DND-41 (cell line): ENCODE measurements around the gene CD300H.

ENCODE experiments used
- ATAC-seq: fragments of 200-7000 bp; cut with Tn5 transposase; 3 replicates; pipeline ENCODE4 v1.9.1; 2021; ENCODE audit warnings: low read depth; ENCODE audit not compliant: insufficient read depth
- DNase-seq: peaks from one replicate; pipeline ENCODE4 v3.0.0-alpha.2; 2020
- H2AFZ ChIP-seq: 2 replicates; pipeline ENCODE4 v1.6.0; 2012; ENCODE audit warnings: low read depth, low read length
- H3K27ac ChIP-seq: 2 replicates; pipeline ENCODE4 v1.5.1; 2012; ENCODE audit warnings: low read length, inconsistent platforms
- H3K27me3 ChIP-seq: fragments of 200-600 bp; sonication (generic); 2 replicates; pipeline ENCODE4 v1.6.0; 2012; ENCODE audit warnings: low read length, mild to moderate bottlenecking, inconsistent platforms; ENCODE audit not compliant: insufficient read depth, poor library complexity
- H3K36me3 ChIP-seq: 2 replicates; pipeline ENCODE4 v1.5.1; 2012; ENCODE audit warnings: low read length, inconsistent platforms; ENCODE audit not compliant: insufficient read depth
- H3K4me1 ChIP-seq: 2 replicates; pipeline ENCODE4 v1.5.1; 2012; ENCODE audit warnings: mild to moderate bottlenecking, low read length; ENCODE audit not compliant: insufficient read depth
- H3K4me2 ChIP-seq: 2 replicates; pipeline ENCODE4 v1.6.0; 2012; ENCODE audit warnings: mild to moderate bottlenecking, moderate library complexity, low read length, inconsistent platforms; ENCODE audit not compliant: insufficient read depth
- H3K4me3 ChIP-seq, 2 experiments: fragments of 200-600 bp in 1 of 2; shearing (Covaris generic) in 1 of 2; 2 replicates each; pipeline ENCODE4 v1.5.1; 2012 to 2016; ENCODE audit warnings: inconsistent platforms in 2 of 2, low read length in 2 of 2, mild to moderate bottlenecking in 2 of 2, low read depth in 1 of 2, moderate library complexity in 1 of 2
- H3K79me2 ChIP-seq: 2 replicates; pipeline ENCODE4 v1.6.0; 2012; ENCODE audit warnings: low read length, inconsistent platforms; ENCODE audit not compliant: insufficient read depth
- H3K9ac ChIP-seq: 2 replicates; pipeline ENCODE4 v1.6.0; 2012; ENCODE audit warnings: low read depth, mild to moderate bottlenecking, inconsistent platforms, low read length, moderate library complexity
- H3K9me3 ChIP-seq: 2 replicates; pipeline ENCODE4 v1.5.1; 2012; ENCODE audit warnings: low read length, moderate library complexity, mild to moderate bottlenecking, inconsistent platforms; ENCODE audit not compliant: insufficient read depth, severe bottlenecking
- H4K20me1 ChIP-seq: 2 replicates; pipeline ENCODE4 v1.6.0; 2012; ENCODE audit warnings: low read length; ENCODE audit not compliant: insufficient read depth
- EZH2 ChIP-seq: IDR thresholded peaks from 3 replicates; pipeline ENCODE4 v1.6.1; 2012; ENCODE audit warnings: borderline replicate concordance, low read depth, mild to moderate bottlenecking, moderate library complexity, low read length, inconsistent platforms; ENCODE audit not compliant: severe bottlenecking
- TF ChIP-seq, protein P1 (sequence below): IDR thresholded peaks from 2 replicates; pipeline ENCODE4 v1.5.1; 2012; ENCODE audit warnings: borderline replicate concordance, low read length, moderate library complexity, mild to moderate bottlenecking; ENCODE audit not compliant: poor library complexity, severe bottlenecking; ENCODE audit errors: extremely low read depth

Gene CD300H

DNA sequence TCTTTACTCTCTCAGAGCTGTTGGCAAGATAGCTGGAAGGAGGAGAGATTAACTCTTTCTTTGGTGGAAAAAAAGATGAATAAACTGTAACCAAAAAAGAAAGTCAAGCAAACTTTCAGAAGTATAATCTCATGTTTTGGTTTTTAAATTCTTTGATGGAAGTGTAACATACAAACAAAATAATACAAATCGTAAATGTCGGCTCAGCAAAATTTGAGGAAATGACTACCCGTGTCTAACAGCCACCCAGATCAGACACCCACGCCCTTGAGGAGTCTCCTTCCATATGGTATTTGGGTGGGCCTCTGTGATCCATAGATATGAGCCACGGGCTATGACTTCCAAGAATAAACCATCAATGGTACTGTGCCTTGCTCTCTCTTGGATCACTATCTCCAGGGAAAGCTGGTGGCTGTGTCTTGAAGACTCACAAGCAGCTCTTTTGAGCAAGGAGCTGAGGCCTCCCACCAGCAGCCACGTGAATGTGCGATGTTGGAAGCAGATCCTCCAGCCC is 11.8 kb downstream of the CD300H start:
- no peak for ATAC-seq
- H3K4me2 ChIP-seq, result no peak overlapping the region

DNA sequence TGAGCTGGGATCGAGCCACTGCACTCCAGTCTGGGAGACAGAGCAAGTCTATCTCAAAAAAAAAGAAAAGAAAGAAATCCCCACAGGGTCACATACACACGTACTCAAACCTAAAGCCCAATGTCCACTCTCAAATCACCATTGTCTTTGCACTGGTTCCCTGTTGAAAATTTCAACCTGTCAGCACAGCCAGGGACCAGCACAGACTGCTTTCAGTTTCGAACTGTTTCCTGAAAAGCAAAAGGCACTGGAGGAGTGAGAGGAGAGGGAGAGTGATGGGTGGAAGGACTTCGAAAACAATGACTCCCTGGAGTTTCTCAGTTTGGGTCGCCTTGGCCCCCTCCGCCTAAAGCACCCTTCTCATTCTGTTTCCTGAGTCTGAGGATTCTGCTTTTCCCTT is 12.4 kb downstream of the CD300H start:
- H3K9ac ChIP-seq, result no peak overlapping the region
- no peak overlapping the region for H3K27ac ChIP-seq
- ATAC-seq, result no peak
- H3K27me3 ChIP-seq, result peaks cover 9% of the 10 kb centered on the region
- no peak overlapping the region for H3K4me2 ChIP-seq
- TF ChIP-seq EZH2, result no peak
- TF ChIP-seq, protein P1, sequence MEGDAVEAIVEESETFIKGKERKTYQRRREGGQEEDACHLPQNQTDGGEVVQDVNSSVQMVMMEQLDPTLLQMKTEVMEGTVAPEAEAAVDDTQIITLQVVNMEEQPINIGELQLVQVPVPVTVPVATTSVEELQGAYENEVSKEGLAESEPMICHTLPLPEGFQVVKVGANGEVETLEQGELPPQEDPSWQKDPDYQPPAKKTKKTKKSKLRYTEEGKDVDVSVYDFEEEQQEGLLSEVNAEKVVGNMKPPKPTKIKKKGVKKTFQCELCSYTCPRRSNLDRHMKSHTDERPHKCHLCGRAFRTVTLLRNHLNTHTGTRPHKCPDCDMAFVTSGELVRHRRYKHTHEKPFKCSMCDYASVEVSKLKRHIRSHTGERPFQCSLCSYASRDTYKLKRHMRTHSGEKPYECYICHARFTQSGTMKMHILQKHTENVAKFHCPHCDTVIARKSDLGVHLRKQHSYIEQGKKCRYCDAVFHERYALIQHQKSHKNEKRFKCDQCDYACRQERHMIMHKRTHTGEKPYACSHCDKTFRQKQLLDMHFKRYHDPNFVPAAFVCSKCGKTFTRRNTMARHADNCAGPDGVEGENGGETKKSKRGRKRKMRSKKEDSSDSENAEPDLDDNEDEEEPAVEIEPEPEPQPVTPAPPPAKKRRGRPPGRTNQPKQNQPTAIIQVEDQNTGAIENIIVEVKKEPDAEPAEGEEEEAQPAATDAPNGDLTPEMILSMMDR, result no peak
- no peak overlapping the region for H2AFZ ChIP-seq
- H3K79me2 ChIP-seq, result no peaks in the 10 kb centered on the region
- no peaks in the 10 kb centered on the region for H3K9me3 ChIP-seq
- no peak overlapping the region for H3K4me3 ChIP-seq
- no peaks in the 10 kb centered on the region for H3K36me3 ChIP-seq
- no peaks in the 10 kb centered on the region for H3K4me1 ChIP-seq
- no peaks in the 10 kb centered on the region; the same call in 1 of the 2 replicates for H4K20me1 ChIP-seq
- no peak for DNase-seq

More for the DNA sequence above, 11.8 kb downstream of the CD300H start:
- Histone ChIP-seq H3K36me3 (no peaks in the 10 kb centered on the region), H3K9me3 (no peaks in the 10 kb centered on the region), H3K4me3 (no peak overlapping the region), H2AFZ (no peak overlapping the region), H3K79me2 (no peaks in the 10 kb centered on the region), H3K27ac (no peak overlapping the region), H4K20me1 (no peaks in the 10 kb centered on the region; the same call in 1 of the 2 replicates), H3K4me1 (no peaks in the 10 kb centered on the region), H3K9ac (no peak overlapping the region), H3K27me3 (peaks cover 9% of the 10 kb centered on the region)
- no peak for DNase-seq
- no peak for TF ChIP-seq EZH2
- TF ChIP-seq, protein P1, result no peak

DNA sequence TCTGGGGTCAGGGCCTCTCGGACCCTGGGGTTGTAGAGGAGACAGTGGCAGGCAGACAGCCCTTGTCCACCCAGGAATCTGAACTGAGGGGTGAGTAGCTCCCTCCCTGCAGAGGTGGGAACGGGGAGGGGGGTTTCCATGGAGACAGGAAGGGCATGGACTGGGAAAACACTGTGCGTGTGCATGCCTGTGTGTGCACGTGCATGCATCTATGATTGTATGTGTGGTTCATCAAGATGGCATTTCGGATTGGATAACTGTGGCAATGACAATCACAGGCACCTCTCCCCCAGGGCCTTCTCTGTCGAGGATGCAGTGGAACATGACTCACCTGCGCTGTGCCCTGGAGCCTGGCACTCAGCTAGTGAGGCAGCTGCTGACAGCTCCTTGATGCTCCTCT is 15.3 kb downstream of the CD300H start:
- Histone ChIP-seq H3K4me3 (no peak overlapping the region), H3K27ac (no peak overlapping the region), H4K20me1 (no peaks in the 10 kb centered on the region; the same call in 1 of the 2 replicates), H3K4me2 (no peak overlapping the region), H3K36me3 (no peaks in the 10 kb centered on the region), H3K9ac (no peak overlapping the region), H3K4me1 (0 out of 2 replicates have a peak, but pooled peaks cover 3% of the 10 kb centered on the region), H3K27me3 (peaks cover 2% of the 10 kb centered on the region), H3K79me2 (no peaks in the 10 kb centered on the region), H3K9me3 (no peaks in the 10 kb centered on the region), H2AFZ (no peak overlapping the region)
- TF ChIP-seq, protein P1, result no peak
- TF ChIP-seq EZH2, result no peak
- no peak for ATAC-seq
- no peak for DNase-seq

DNA sequence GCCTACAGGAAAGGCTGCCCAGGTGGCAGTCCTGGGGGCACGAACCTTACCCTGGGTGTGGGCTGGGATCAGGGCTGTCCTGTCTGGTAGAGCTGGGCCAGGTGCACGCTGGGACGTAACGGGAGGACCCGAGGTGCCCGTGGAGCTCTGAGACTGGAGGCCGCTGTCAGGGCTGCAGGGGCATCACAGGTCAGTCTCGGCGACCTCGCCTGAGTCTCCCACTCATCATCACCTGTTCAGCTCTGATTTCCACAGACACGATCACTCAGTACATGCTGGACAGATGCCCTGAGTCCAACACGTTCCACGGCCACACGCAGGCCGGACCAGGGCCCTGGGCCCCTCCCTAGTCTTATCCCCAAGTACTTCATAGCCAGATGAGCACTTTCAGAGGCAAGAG is 16.7 kb downstream of the CD300H start:
- H3K9me3 ChIP-seq, result no peaks in the 10 kb centered on the region
- H4K20me1 ChIP-seq, result no peaks in the 10 kb centered on the region; the same call in 1 of the 2 replicates
- H2AFZ ChIP-seq, result no peak overlapping the region
- ATAC-seq (no peak), DNase-seq (no peak)
- H3K36me3 ChIP-seq, result no peaks in the 10 kb centered on the region
- no peaks in the 10 kb centered on the region for H3K79me2 ChIP-seq
- H3K27ac ChIP-seq, result no peak overlapping the region
- no peak overlapping the region for H3K4me3 ChIP-seq
- H3K4me2 ChIP-seq, result no peak overlapping the region
- 0 out of 2 replicates have a peak, but pooled peaks cover 3% of the 10 kb centered on the region for H3K4me1 ChIP-seq
- TF ChIP-seq, protein P1, result no peak
- TF ChIP-seq EZH2, result no peak
- H3K9ac ChIP-seq, result no peak overlapping the region
- peaks cover 2% of the 10 kb centered on the region for H3K27me3 ChIP-seq
